GM23248 (cell line): ENCODE results near the gene PIK3R4. TPM values are rescaled to one million over a fixed set of nuclear protein-coding genes. Genes with fewer than 3 reads are reported as not detected.

Experiments
- DNase-seq: peaks from one replicate; pipeline ENCODE4 v3.0.0-alpha.2; 2015
- H2AFZ ChIP-seq: fragments of 200-600 bp; sonication (generic); 2 replicates; pipeline ENCODE4 v1.6.1; 2016; ENCODE audit warnings: antibody characterized with exemption
- H3F3A ChIP-seq: fragments of 200-600 bp; sonication (generic); 2 replicates; pipeline ENCODE4 v1.6.1; 2016; ENCODE audit warnings: mild to moderate bottlenecking, antibody characterized with exemption, mixed run types; ENCODE audit not compliant: insufficient read depth
- H3K27ac ChIP-seq: fragments of 200-600 bp; sonication (generic); 2 replicates; pipeline ENCODE4 v1.5.1; 2016; ENCODE audit warnings: mild to moderate bottlenecking
- H3K27me3 ChIP-seq: fragments of 200-600 bp; sonication (generic); replicated peaks from 2 replicates; pipeline ENCODE4 v1.6.1; 2016; ENCODE audit warnings: mild to moderate bottlenecking; ENCODE audit not compliant: insufficient read depth
- H3K36me3 ChIP-seq: fragments of 200-600 bp; sonication (generic); 2 replicates; pipeline ENCODE4 v1.6.1; 2016; ENCODE audit warnings: low read depth, mild to moderate bottlenecking
- H3K4me1 ChIP-seq: fragments of 200-600 bp; sonication (generic); 2 replicates; pipeline ENCODE4 v1.6.1; 2016; ENCODE audit warnings: mild to moderate bottlenecking; ENCODE audit not compliant: insufficient read depth
- H3K4me2 ChIP-seq: fragments of 200-600 bp; sonication (generic); one replicate; pipeline ENCODE4 v1.6.1; 2016; ENCODE audit warnings: mild to moderate bottlenecking; ENCODE audit not compliant: unreplicated experiment
- H3K4me3 ChIP-seq: fragments of 200-600 bp; sonication (generic); 2 replicates; pipeline ENCODE4 v1.5.1; 2016; ENCODE audit warnings: mild to moderate bottlenecking
- H3K79me2 ChIP-seq: fragments of 200-600 bp; sonication (generic); 2 replicates; pipeline ENCODE4 v1.6.1; 2016; ENCODE audit warnings: mild to moderate bottlenecking; ENCODE audit not compliant: insufficient read depth
- H3K9ac ChIP-seq: fragments of 200-600 bp; sonication (generic); 2 replicates; pipeline ENCODE4 v1.6.1; 2016; ENCODE audit warnings: mild to moderate bottlenecking
- H3K9me2 ChIP-seq: fragments of 200-600 bp; sonication (generic); 2 replicates; pipeline ENCODE4 v1.6.1; 2016; ENCODE audit warnings: mixed run types, mild to moderate bottlenecking, moderate library complexity; ENCODE audit not compliant: insufficient read depth
- H3K9me3 ChIP-seq: fragments of 200-600 bp; sonication (generic); one replicate; pipeline ENCODE4 v1.6.1; 2017; ENCODE audit warnings: low read depth
- H4K20me1 ChIP-seq: fragments of 200-600 bp; sonication (generic); 2 replicates; pipeline ENCODE4 v1.6.0; 2016; ENCODE audit not compliant: insufficient read depth
- EZH2 ChIP-seq: fragments of 200-600 bp; sonication (generic); IDR thresholded peaks from 2 replicates; pipeline ENCODE4 v1.6.1; 2018; ENCODE audit warnings: antibody characterized with exemption, mild to moderate bottlenecking; ENCODE audit not compliant: insufficient read depth, poor library complexity, severe bottlenecking
- EZH2phosphoT487 ChIP-seq: fragments of 200-600 bp; sonication (generic); IDR thresholded peaks from 2 replicates; pipeline ENCODE4 v1.6.1; 2018; ENCODE audit warnings: antibody characterized with exemption, moderate library complexity, mild to moderate bottlenecking, low read depth; ENCODE audit not compliant: insufficient read depth
- WGBS, 2 experiments: methylation state at CpG; one replicate each; pipeline ENCODE4 v1.1.6; 2015 to 2017; ENCODE audit warnings: low lambda C conversion rate in 2 of 2, low coverage in 1 of 2; ENCODE audit errors: missing lambda C conversion rate in 2 of 2; 5-methylcytosine and 5-hydroxymethylcytosine counted together
- in situ Hi-C: fragments of 300-500 bp; cut with MboI; formaldehyde crosslinking; loops from 2 replicates; pipeline ENCODE4 v1.15.0; 2020
- polyA plus RNA-seq: library from polyadenylated mRNA; unstranded; fragments of >200 nt; fragmentation: Nextera tagmentation; extraction: Ambion mirVana; gene quantifications from 2 replicates; pipeline ENCODE4 v1.2.1, GENCODE V29; 2016
- total RNA-seq: library from RNA; depleted of rRNA; stranded (reverse); fragments of >200 nt; shearing (Covaris generic); gene quantifications from 2 replicates; pipeline ENCODE4 v1.2.3, GENCODE V29; 2014

PIK3R4 gene
- total and polyA plus RNA-seq, 2 experiments from 2014 or later = 19.1 to 20.1 TPM

- Histone ChIP-seq H3F3A (peaks cover 19% of the 10 kb centered on the region; the same call in 1 of the 2 replicates), H3K27me3 (no peaks in the 10 kb centered on the region), H3K9me3 (no peaks in the 10 kb centered on the region), H2AFZ (no peak overlapping the region), H3K9me2 (no peaks in the 10 kb centered on the region), H4K20me1 (no peaks in the 10 kb centered on the region), H3K79me2 (no peaks in the 10 kb centered on the region), H3K4me2 (no peak overlapping the region), H3K9ac (no peak overlapping the region), H3K27ac (no peak overlapping the region), H3K36me3 (no peaks in the 10 kb centered on the region), H3K4me1 (peaks cover 13% of the 10 kb centered on the region), H3K4me3 (no peak overlapping the region)
- in situ Hi-C loops = no loop called here
- no peak for DNase-seq
- WGBS, 2 experiments = 4 to 13% methylated on average over 1 of the region's 1 CpG
- TF ChIP-seq EZH2 (no peak), EZH2phosphoT487 (no peak)
Observed at GRCh38 chr3:130662501-130662996, 84.1 kb downstream of the PIK3R4 start.

- no peak overlapping the region for H2AFZ ChIP-seq
- 35 to 41% methylated on average over 7 of the region's 7 CpGs for WGBS, 2 experiments
- H4K20me1 ChIP-seq = no peaks in the 10 kb centered on the region
- H3K36me3 ChIP-seq = no peaks in the 10 kb centered on the region
- H3F3A ChIP-seq = peaks cover 19% of the 10 kb centered on the region; the same call in 1 of the 2 replicates
- H3K27me3 ChIP-seq = no peaks in the 10 kb centered on the region
- DNase-seq = no peak
- no peak overlapping the region for H3K4me2 ChIP-seq
- H3K9me3 ChIP-seq = no peaks in the 10 kb centered on the region
- peaks cover 13% of the 10 kb centered on the region for H3K4me1 ChIP-seq
- no peak overlapping the region for H3K27ac ChIP-seq
- TF ChIP-seq EZH2phosphoT487 = no peak
- TF ChIP-seq EZH2 = no peak
- no peaks in the 10 kb centered on the region for H3K79me2 ChIP-seq
- no peaks in the 10 kb centered on the region for H3K9me2 ChIP-seq
- H3K9ac ChIP-seq = no peak overlapping the region
- no peak overlapping the region for H3K4me3 ChIP-seq
- in situ Hi-C loops = no loop called here
Observed at GRCh38 chr3:130661140-130661891, 85.3 kb downstream of the PIK3R4 start.

GRCh38 chr3:130659911-130660310, 86.7 kb downstream of the PIK3R4 start:
- no peak overlapping the region for H3K4me3 ChIP-seq
- no peak for DNase-seq
- no peaks in the 10 kb centered on the region for H3K79me2 ChIP-seq
- H2AFZ ChIP-seq = no peak overlapping the region
- no peaks in the 10 kb centered on the region for H3K9me3 ChIP-seq
- peaks cover 13% of the 10 kb centered on the region for H3K4me1 ChIP-seq
- in situ Hi-C loops = no loop called here
- no peak overlapping the region for H3K4me2 ChIP-seq
- H4K20me1 ChIP-seq = no peaks in the 10 kb centered on the region
- no peaks in the 10 kb centered on the region for H3K36me3 ChIP-seq
- H3K27ac ChIP-seq = no peak overlapping the region
- H3F3A ChIP-seq = peaks cover 19% of the 10 kb centered on the region; the same call in 1 of the 2 replicates
- no peaks in the 10 kb centered on the region for H3K9me2 ChIP-seq
- WGBS, 2 experiments = 88 to 92% methylated on average over 1 of the region's 1 CpG
- no peak overlapping the region for H3K9ac ChIP-seq
- no peaks in the 10 kb centered on the region for H3K27me3 ChIP-seq
- TF ChIP-seq EZH2 (no peak), EZH2phosphoT487 (no peak)

GRCh38 chr3:130658678-130659077, 88.0 kb downstream of the PIK3R4 start:
- Histone ChIP-seq H3F3A (peaks cover 19% of the 10 kb centered on the region; the same call in 1 of the 2 replicates), H3K36me3 (no peaks in the 10 kb centered on the region), H3K79me2 (no peaks in the 10 kb centered on the region), H2AFZ (no peak overlapping the region), H4K20me1 (no peaks in the 10 kb centered on the region), H3K9me2 (no peaks in the 10 kb centered on the region), H3K4me3 (no peak overlapping the region), H3K9ac (no peak overlapping the region), H3K4me1 (peaks cover 13% of the 10 kb centered on the region), H3K9me3 (no peaks in the 10 kb centered on the region), H3K27me3 (no peaks in the 10 kb centered on the region), H3K4me2 (no peak overlapping the region), H3K27ac (no peak overlapping the region)
- DNase-seq = peak; percentile 63
- in situ Hi-C loops = no loop called here
- WGBS, 2 experiments = 7 to 11% methylated on average over 4 of the region's 4 CpGs
- TF ChIP-seq EZH2 = no peak
- TF ChIP-seq EZH2phosphoT487 = no peak
